PC-3 (cell line): Measurements from ENCODE around the gene PRR5L. TPM values are rescaled to one million over a fixed set of nuclear protein-coding genes. Genes with fewer than 3 reads are reported as not detected.
A peak's percentile ranks its signal among the peaks of the same experiment; 100 is the strongest.

ENCODE experiments used
- ATAC-seq: fragments of 200-7000 bp; cut with Tn5 transposase; 2 replicates; pipeline ENCODE4 v1.9.1; 2020; ENCODE audit warnings: mild to moderate bottlenecking, moderate library complexity
- BruUV-seq: library from RNA; stranded (reverse); fragments of 400-500 nt; replicated peaks from 2 replicates; lab custom pipeline; 2021; lab: Mats Ljungman, UMichigan
- CTCF ChIA-PET: fragments of 300-600 bp; sonication (Branson Sonifier 250); formaldehyde crosslinking; loops from one replicate; lab custom pipeline; 2022; ENCODE audit warnings: antibody characterized with exemption; lab: Charles Lee
- POLR2A ChIA-PET: fragments of 300-600 bp; sonication (Branson Sonifier 250); formaldehyde crosslinking; loops from one replicate; lab custom pipeline; 2022; ENCODE audit warnings: antibody characterized with exemption; ENCODE audit not compliant: unreplicated experiment; lab: Charles Lee
- DNase-seq: peaks from one replicate; pipeline ENCODE4 v3.0.0-alpha.2; 2015
- H2AFZ ChIP-seq: fragments of 300-600 bp; sonication (generic); 2 replicates; pipeline ENCODE4 v1.6.0; 2016; ENCODE audit warnings: antibody characterized with exemption, low read length
- H3F3A ChIP-seq: fragments of 300-600 bp; sonication (generic); one replicate; pipeline ENCODE4 v1.6.0; 2017; ENCODE audit warnings: antibody characterized with exemption, low read length, control low read depth, mild to moderate bottlenecking; ENCODE audit not compliant: unreplicated experiment
- H3K27ac ChIP-seq: fragments of 300-600 bp; sonication (generic); 2 replicates; pipeline ENCODE4 v1.5.1; 2016; ENCODE audit warnings: mild to moderate bottlenecking, low read length
- H3K27me3 ChIP-seq: fragments of 300-600 bp; sonication (generic); 2 replicates; pipeline ENCODE4 v1.6.1; 2016; ENCODE audit warnings: low read length, mixed read lengths
- H3K36me3 ChIP-seq: fragments of 300-600 bp; sonication (generic); 2 replicates; pipeline ENCODE4 v1.6.1; 2016; ENCODE audit warnings: low read depth, mixed run types, low read length, mixed read lengths
- H3K4me1 ChIP-seq: fragments of 300-600 bp; sonication (generic); 2 replicates; pipeline ENCODE4 v1.5.1; 2016; ENCODE audit warnings: low read length; ENCODE audit not compliant: insufficient read depth
- H3K4me2 ChIP-seq: fragments of 300-600 bp; sonication (generic); 2 replicates; pipeline ENCODE4 v1.6.0; 2016; ENCODE audit warnings: low read length
- H3K4me3 ChIP-seq: fragments of 300-600 bp; sonication (generic); 2 replicates; pipeline ENCODE4 v1.5.1; 2016; ENCODE audit warnings: mild to moderate bottlenecking, low read length, mixed read lengths
- H3K79me2 ChIP-seq: fragments of 300-600 bp; sonication (generic); 2 replicates; pipeline ENCODE4 v1.6.1; 2017; ENCODE audit warnings: low read length, mixed read lengths
- H3K9ac ChIP-seq: fragments of 300-600 bp; sonication (generic); 2 replicates; pipeline ENCODE4 v1.6.0; 2016; ENCODE audit warnings: mild to moderate bottlenecking, low read length
- H3K9me2 ChIP-seq: fragments of 300-600 bp; sonication (generic); replicated peaks from 2 replicates; pipeline ENCODE4 v1.6.1; 2016; ENCODE audit warnings: mixed run types, low read length, mixed read lengths
- H3K9me3 ChIP-seq: fragments of 300-600 bp; sonication (generic); 2 replicates; pipeline ENCODE4 v1.6.1; 2016; ENCODE audit warnings: low read length, mixed read lengths
- H4K20me1 ChIP-seq: fragments of 300-600 bp; sonication (generic); 2 replicates; pipeline ENCODE4 v1.6.1; 2016; ENCODE audit warnings: low read length, mixed read lengths
- EZH2 ChIP-seq: fragments of 300-600 bp; sonication (generic); IDR thresholded peaks from one replicate; pipeline ENCODE4 v1.6.1; 2017; ENCODE audit warnings: antibody characterized with exemption, mild to moderate bottlenecking, low read length; ENCODE audit not compliant: unreplicated experiment
- EZH2phosphoT487 ChIP-seq: fragments of 300-600 bp; sonication (generic); IDR thresholded peaks from 2 replicates; pipeline ENCODE4 v1.6.1; 2018; ENCODE audit warnings: mild to moderate bottlenecking, antibody characterized with exemption, low read length, borderline replicate concordance
- intact Hi-C: fragments of 100-400 bp; cut with micrococcal nuclease; formaldehyde crosslinking; loops from 2 replicates; pipeline ENCODE4 v1.9.0; 2023
- total RNA-seq: library from RNA; depleted of rRNA; stranded (reverse); fragments of >200 nt; gene quantifications from 2 replicates; pipeline ENCODE4 v1.2.3, GENCODE V29; 2014
- TF ChIP-seq, protein P1 (sequence below): fragments of 300-600 bp; sonication (generic); conservative IDR thresholded peaks from 2 replicates; pipeline ENCODE4 v1.5.1; 2017; ENCODE audit warnings: antibody characterized with exemption, low read depth, mild to moderate bottlenecking, low read length

The PRR5L gene
- total RNA-seq, 1 experiment from 2014 or later, result 4.7 TPM

DNA sequence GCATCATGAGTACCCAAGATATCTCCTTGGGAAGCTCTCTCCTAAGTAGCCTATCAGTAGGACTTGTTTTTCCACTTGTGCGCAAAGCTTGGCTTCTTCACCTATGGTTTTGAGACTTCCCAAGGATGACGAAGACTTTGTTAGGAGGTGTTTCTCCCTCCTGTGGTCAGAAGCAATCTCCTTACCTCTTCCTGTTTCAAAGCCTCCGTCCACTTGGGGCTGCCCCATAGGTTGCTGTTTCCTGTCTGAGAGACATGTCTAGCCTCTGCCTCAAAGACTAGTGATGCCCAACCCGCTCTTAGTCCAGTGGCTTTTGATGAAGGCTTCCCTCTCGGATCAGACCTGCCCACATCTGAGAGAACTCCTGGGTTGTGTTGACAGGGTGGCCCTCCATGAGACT is 121.1 kb downstream of the PRR5L start:
- POLR2A ChIA-PET, result no interaction called here
- H3K9ac ChIP-seq, result no peak overlapping the region
- DNase-seq (no peak), ATAC-seq (no peak)
- intact Hi-C loops, result no loop called here
- no peak overlapping the region for H2AFZ ChIP-seq
- no peaks in the 10 kb centered on the region for H3K9me3 ChIP-seq
- no peaks in the 10 kb centered on the region for H3K79me2 ChIP-seq
- no peak overlapping the region for H3K4me2 ChIP-seq
- H4K20me1 ChIP-seq, result no peaks in the 10 kb centered on the region
- no peaks in the 10 kb centered on the region for H3K9me2 ChIP-seq
- no peaks in the 10 kb centered on the region for H3F3A ChIP-seq
- CTCF ChIA-PET, result no interaction called here
- no peaks in the 10 kb centered on the region for H3K36me3 ChIP-seq
- H3K4me3 ChIP-seq, result no peak overlapping the region
- BruUV-seq, result no TSS peak
- peaks cover 19% of the 10 kb centered on the region for H3K4me1 ChIP-seq
- no peak overlapping the region for H3K27ac ChIP-seq
- no peaks in the 10 kb centered on the region for H3K27me3 ChIP-seq
- TF ChIP-seq EZH2 (no peak), EZH2phosphoT487 (no peak)
- TF ChIP-seq, protein P1, sequence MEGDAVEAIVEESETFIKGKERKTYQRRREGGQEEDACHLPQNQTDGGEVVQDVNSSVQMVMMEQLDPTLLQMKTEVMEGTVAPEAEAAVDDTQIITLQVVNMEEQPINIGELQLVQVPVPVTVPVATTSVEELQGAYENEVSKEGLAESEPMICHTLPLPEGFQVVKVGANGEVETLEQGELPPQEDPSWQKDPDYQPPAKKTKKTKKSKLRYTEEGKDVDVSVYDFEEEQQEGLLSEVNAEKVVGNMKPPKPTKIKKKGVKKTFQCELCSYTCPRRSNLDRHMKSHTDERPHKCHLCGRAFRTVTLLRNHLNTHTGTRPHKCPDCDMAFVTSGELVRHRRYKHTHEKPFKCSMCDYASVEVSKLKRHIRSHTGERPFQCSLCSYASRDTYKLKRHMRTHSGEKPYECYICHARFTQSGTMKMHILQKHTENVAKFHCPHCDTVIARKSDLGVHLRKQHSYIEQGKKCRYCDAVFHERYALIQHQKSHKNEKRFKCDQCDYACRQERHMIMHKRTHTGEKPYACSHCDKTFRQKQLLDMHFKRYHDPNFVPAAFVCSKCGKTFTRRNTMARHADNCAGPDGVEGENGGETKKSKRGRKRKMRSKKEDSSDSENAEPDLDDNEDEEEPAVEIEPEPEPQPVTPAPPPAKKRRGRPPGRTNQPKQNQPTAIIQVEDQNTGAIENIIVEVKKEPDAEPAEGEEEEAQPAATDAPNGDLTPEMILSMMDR, result no peak

DNA sequence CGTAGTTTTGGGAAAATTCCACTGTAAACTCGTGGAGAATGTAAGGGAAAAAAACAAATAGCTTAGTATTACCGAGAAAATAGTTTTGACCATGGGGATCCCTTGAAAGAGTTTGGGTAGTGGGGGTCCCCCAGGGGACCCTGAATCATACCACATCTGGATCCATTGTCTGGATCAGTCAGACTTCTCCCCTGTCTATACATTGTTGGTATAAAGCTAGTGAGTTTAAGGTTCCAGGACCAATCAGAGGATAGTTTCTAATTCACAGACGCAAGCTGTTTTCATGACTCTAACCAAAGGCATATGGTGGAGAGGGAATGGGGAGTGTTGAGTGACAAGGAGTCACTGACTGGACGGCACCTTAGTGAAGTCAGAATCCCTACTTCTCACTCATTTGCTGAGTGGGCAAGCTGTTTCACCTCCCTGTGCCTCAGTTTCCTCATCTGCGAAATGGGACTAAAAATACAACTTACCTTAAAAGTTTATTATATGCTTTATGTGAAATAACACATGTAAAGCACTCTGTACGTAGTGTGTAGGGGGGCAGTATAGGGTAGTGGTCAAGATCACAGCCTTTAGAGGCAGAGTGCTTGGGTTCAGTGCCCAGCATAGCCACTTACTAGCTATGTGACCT is 123.8 kb downstream of the PRR5L start:
- TF ChIP-seq EZH2phosphoT487, result no peak
- TF ChIP-seq, protein P1, result no peak
- H3K27ac ChIP-seq, result no peak overlapping the region
- ATAC-seq (no peak), DNase-seq (no peak)
- peaks cover 19% of the 10 kb centered on the region for H3K4me1 ChIP-seq
- H3K9ac ChIP-seq, result no peak overlapping the region
- no peak overlapping the region for H3K4me3 ChIP-seq
- H3K79me2 ChIP-seq, result no peaks in the 10 kb centered on the region
- intact Hi-C loops, result no loop called here
- POLR2A ChIA-PET, result interaction anchor here (0.6 kb wide), 3 partner anchors 9 to 54 kb away, joined by 3 to 7 read pairs (median 5); no protein-coding TSS in a partner anchor
- H3K4me2 ChIP-seq, result peak overlapping the region; percentile 72
- no peaks in the 10 kb centered on the region for H3K9me3 ChIP-seq
- no peaks in the 10 kb centered on the region for H4K20me1 ChIP-seq
- H3K9me2 ChIP-seq, result no peaks in the 10 kb centered on the region
- CTCF ChIA-PET, result no interaction called here
- no peaks in the 10 kb centered on the region for H3F3A ChIP-seq
- no TSS peak for BruUV-seq
- H3K27me3 ChIP-seq, result no peaks in the 10 kb centered on the region
- no peak overlapping the region for H2AFZ ChIP-seq
- H3K36me3 ChIP-seq, result no peaks in the 10 kb centered on the region

DNA sequence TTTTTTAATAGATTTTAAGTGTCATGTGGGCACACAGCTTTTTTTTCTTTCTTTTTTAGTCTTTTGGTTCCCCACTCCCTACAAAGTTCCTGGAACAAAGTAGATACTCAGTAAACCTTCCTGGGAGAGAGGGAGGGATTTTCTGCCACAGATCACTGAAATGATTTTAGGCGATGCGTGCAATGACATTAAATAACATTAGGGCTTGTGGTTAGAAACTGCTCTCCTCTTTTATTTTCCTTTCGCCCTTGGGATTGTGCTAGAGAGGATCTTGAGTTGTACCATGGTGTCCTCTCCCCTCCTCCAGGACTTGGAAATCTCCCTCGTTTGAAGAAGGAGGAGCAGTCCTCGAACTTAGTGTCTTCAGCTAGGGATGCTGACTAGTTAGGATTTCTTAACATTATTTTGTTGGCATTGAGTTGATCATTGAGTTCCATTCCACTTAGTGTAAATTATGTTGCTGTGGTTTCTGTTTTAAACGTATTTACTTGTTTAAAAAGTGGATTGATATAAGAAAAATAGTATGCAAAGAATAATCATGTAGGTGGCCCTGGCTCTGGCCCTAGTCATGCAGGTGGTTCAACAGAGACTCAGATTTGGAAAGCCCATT is 125.6 kb downstream of the PRR5L start:
- no peaks in the 10 kb centered on the region for H3K27me3 ChIP-seq
- H3K9ac ChIP-seq, result no peak overlapping the region
- intact Hi-C loops, result no loop called here
- H3K4me1 ChIP-seq, result peaks cover 19% of the 10 kb centered on the region
- no peaks in the 10 kb centered on the region for H3K36me3 ChIP-seq
- ATAC-seq, result no peak
- H3K79me2 ChIP-seq, result no peaks in the 10 kb centered on the region
- TF ChIP-seq, protein P1, result no peak
- TF ChIP-seq EZH2phosphoT487 (no peak), EZH2 (no peak)
- POLR2A ChIA-PET, result no interaction called here
- peak overlapping the region; percentile 32; the same call in 1 of the 2 replicates for H3K27ac ChIP-seq
- no peaks in the 10 kb centered on the region for H3F3A ChIP-seq
- no peaks in the 10 kb centered on the region for H4K20me1 ChIP-seq
- H3K4me2 ChIP-seq, result peak overlapping the region; percentile 72
- H3K4me3 ChIP-seq, result peak overlapping the region; percentile 9; the same call in 1 of the 2 replicates
- no TSS peak for BruUV-seq
- DNase-seq, result no peak
- H3K9me3 ChIP-seq, result no peaks in the 10 kb centered on the region
- no peaks in the 10 kb centered on the region for H3K9me2 ChIP-seq
- no peak overlapping the region for H2AFZ ChIP-seq
- CTCF ChIA-PET, result interaction anchor here (0.5 kb wide), 1 partner anchor 1482 kb away, joined by 3 read pairs; no protein-coding TSS in a partner anchor
